ENCODE results near the gene VAC14.

VAC14 gene

GRCh38 chr16:70804734-70805169, 3.8 kb upstream of the VAC14 start:
- Histone ChIP-seq H3K27ac (replicated peaks) (peak overlapping the region; percentile 60), H3K27me3 (ENCODE audit: insufficient read depth, poor library complexity, severe bottlenecking) (no peaks in the 10 kb centered on the region), H3K4me3 (replicated peaks; ENCODE audit: insufficient read depth, low read length) (no peak overlapping the region)
- DNase-seq (ENCODE audit: low read depth in 1 of 2, low spot score in 1 of 2) = no peak
- TF ChIP-seq POLR2AphosphoS5 (IDR thresholded peaks at IDR 0.05; ENCODE audit: low read depth) (no peak), REST (IDR thresholded peaks at IDR 0.05; ENCODE audit: insufficient replicate concordance, low read depth) (no peak), CTCF (IDR thresholded peaks at IDR 0.05; ENCODE audit: insufficient read depth, low read length) (no peak), SPI1 (IDR thresholded peaks at IDR 0.05; ENCODE audit: borderline replicate concordance, low read depth) (no peak), GABPA (IDR thresholded peaks at IDR 0.05; ENCODE audit: low read depth) (no peak)

GRCh38 chr16:70804153-70804733, 3.3 kb upstream of the VAC14 start:
- DNase-seq (ENCODE audit: low read depth in 1 of 2, low spot score in 1 of 2) = peak; percentile 64 to 91
- Histone ChIP-seq H3K27me3 (ENCODE audit: insufficient read depth, poor library complexity, severe bottlenecking) (no peaks in the 10 kb centered on the region), H3K4me3 (replicated peaks; ENCODE audit: insufficient read depth, low read length) (no peak overlapping the region), H3K27ac (replicated peaks) (peak overlapping the region; percentile 60)
- no peak for TF ChIP-seq GABPA (IDR thresholded peaks at IDR 0.05; ENCODE audit: low read depth)
- TF ChIP-seq CTCF (IDR thresholded peaks at IDR 0.05; ENCODE audit: insufficient read depth, low read length) = no peak
- TF ChIP-seq POLR2AphosphoS5 (IDR thresholded peaks at IDR 0.05; ENCODE audit: low read depth) = no peak
- no peak for TF ChIP-seq SPI1 (IDR thresholded peaks at IDR 0.05; ENCODE audit: borderline replicate concordance, low read depth)
- no peak for TF ChIP-seq REST (IDR thresholded peaks at IDR 0.05; ENCODE audit: insufficient replicate concordance, low read depth)

GRCh38 chr16:70803319-70803718, 2.4 kb upstream of the VAC14 start:
- Histone ChIP-seq H3K4me3 (replicated peaks; ENCODE audit: insufficient read depth, low read length) (no peak overlapping the region), H3K27ac (replicated peaks) (peak overlapping the region; percentile 52), H3K27me3 (ENCODE audit: insufficient read depth, poor library complexity, severe bottlenecking) (no peaks in the 10 kb centered on the region)
- no peak for DNase-seq (ENCODE audit: low read depth in 1 of 2, low spot score in 1 of 2)
- TF ChIP-seq REST (IDR thresholded peaks at IDR 0.05; ENCODE audit: insufficient replicate concordance, low read depth) (no peak), POLR2AphosphoS5 (IDR thresholded peaks at IDR 0.05; ENCODE audit: low read depth) (no peak), GABPA (IDR thresholded peaks at IDR 0.05; ENCODE audit: low read depth) (no peak), CTCF (IDR thresholded peaks at IDR 0.05; ENCODE audit: insufficient read depth, low read length) (no peak), SPI1 (IDR thresholded peaks at IDR 0.05; ENCODE audit: borderline replicate concordance, low read depth) (no peak)
